Ishikawa (cell line): ENCODE measurements around the gene KIF13A.

Source experiments
- CEBPB ChIP-seq: IDR thresholded peaks from 2 replicates; pipeline ENCODE4 v1.6.1; 2012
- CREB1 ChIP-seq: IDR thresholded peaks from 2 replicates; pipeline ENCODE4 v1.6.1; 2012; ENCODE audit warnings: low read depth
- EGR1 ChIP-seq: IDR thresholded peaks from 2 replicates; pipeline ENCODE4 v1.6.1; 2012
- EP300 ChIP-seq: IDR thresholded peaks from 2 replicates; pipeline ENCODE4 v1.6.1; 2012; ENCODE audit warnings: borderline replicate concordance
- FOXM1 ChIP-seq: IDR thresholded peaks from 2 replicates; pipeline ENCODE4 v1.6.1; 2012; ENCODE audit warnings: low read depth, borderline replicate concordance
- NFIC ChIP-seq: IDR thresholded peaks from 2 replicates; pipeline ENCODE4 v1.6.1; 2012
- RAD21 ChIP-seq: IDR thresholded peaks from 2 replicates; pipeline ENCODE4 v1.6.1; 2012; ENCODE audit warnings: low read depth
- TAF1 ChIP-seq: IDR thresholded peaks from 2 replicates; pipeline ENCODE4 v1.6.1; 2012; ENCODE audit warnings: low read depth, mild to moderate bottlenecking
- TCF12 ChIP-seq: IDR thresholded peaks from 2 replicates; pipeline ENCODE4 v1.6.1; 2012; ENCODE audit warnings: low read depth
- TEAD4 ChIP-seq: IDR thresholded peaks from 2 replicates; pipeline ENCODE4 v1.6.1; 2012
- YY1 ChIP-seq: IDR thresholded peaks from 2 replicates; pipeline ENCODE4 v1.6.1; 2012; ENCODE audit warnings: low read depth
- ZBTB7A ChIP-seq: IDR thresholded peaks from 2 replicates; pipeline ENCODE4 v1.6.1; 2012; ENCODE audit warnings: low read depth
- TF ChIP-seq, protein P1 (sequence below): IDR thresholded peaks from 2 replicates; pipeline ENCODE4 v1.6.1; 2012
- TF ChIP-seq, protein P2 (sequence below): IDR thresholded peaks from 2 replicates; pipeline ENCODE4 v1.6.1; 2012; ENCODE audit warnings: low read depth, mild to moderate bottlenecking
- TF ChIP-seq, protein P3 (sequence below): IDR thresholded peaks from 2 replicates; pipeline ENCODE4 v1.6.1; 2012

KIF13A gene

DNA sequence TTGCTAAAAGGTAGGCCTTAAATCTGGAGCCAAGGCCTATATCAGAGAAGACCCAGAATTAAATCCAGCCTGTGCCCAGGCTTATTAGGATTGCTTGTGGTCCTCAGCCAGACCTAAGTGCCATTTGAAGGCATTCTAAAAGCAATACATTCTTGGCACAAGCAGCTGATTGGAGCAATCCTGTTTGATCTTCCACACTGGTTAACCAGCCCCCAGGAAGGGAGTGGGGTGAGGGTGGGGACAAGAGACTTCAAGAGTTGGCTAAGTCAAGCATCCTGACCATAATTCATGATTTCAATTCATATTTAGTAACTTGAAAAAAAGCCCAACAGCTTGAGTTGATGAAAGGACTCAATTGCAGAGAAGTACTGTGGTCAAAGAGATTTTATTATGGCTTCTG, 128.9 kb downstream of the KIF13A start:
- TF ChIP-seq EGR1 = no peak
- TF ChIP-seq, protein P1, sequence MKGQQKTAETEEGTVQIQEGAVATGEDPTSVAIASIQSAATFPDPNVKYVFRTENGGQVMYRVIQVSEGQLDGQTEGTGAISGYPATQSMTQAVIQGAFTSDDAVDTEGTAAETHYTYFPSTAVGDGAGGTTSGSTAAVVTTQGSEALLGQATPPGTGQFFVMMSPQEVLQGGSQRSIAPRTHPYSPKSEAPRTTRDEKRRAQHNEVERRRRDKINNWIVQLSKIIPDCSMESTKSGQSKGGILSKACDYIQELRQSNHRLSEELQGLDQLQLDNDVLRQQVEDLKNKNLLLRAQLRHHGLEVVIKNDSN = no peak

DNA sequence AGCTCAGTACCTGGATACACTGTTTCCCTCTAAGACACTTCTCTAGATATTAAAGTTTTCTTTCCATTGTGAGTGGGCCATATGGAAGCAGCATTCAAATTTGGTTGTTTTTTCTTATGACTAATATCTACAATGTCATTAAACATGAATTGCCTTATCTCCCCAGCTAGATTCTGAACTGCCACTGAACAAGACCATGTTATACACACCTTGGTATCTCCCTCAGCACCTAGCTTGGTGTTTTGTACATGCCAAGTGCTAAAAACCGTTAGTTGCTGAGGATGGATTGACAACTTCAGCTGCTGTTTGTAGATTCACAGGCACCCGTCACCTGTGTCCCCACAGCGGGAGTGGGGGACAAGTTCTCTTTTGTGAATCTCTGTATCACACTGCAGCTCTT, 131.1 kb downstream of the KIF13A start:
- TF ChIP-seq ZBTB7A = no peak
- TF ChIP-seq, protein P2, sequence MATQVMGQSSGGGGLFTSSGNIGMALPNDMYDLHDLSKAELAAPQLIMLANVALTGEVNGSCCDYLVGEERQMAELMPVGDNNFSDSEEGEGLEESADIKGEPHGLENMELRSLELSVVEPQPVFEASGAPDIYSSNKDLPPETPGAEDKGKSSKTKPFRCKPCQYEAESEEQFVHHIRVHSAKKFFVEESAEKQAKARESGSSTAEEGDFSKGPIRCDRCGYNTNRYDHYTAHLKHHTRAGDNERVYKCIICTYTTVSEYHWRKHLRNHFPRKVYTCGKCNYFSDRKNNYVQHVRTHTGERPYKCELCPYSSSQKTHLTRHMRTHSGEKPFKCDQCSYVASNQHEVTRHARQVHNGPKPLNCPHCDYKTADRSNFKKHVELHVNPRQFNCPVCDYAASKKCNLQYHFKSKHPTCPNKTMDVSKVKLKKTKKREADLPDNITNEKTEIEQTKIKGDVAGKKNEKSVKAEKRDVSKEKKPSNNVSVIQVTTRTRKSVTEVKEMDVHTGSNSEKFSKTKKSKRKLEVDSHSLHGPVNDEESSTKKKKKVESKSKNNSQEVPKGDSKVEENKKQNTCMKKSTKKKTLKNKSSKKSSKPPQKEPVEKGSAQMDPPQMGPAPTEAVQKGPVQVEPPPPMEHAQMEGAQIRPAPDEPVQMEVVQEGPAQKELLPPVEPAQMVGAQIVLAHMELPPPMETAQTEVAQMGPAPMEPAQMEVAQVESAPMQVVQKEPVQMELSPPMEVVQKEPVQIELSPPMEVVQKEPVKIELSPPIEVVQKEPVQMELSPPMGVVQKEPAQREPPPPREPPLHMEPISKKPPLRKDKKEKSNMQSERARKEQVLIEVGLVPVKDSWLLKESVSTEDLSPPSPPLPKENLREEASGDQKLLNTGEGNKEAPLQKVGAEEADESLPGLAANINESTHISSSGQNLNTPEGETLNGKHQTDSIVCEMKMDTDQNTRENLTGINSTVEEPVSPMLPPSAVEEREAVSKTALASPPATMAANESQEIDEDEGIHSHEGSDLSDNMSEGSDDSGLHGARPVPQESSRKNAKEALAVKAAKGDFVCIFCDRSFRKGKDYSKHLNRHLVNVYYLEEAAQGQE = no peak
- no peak for TF ChIP-seq CEBPB
- TF ChIP-seq, protein P1 = no peak
- TF ChIP-seq, protein P3, sequence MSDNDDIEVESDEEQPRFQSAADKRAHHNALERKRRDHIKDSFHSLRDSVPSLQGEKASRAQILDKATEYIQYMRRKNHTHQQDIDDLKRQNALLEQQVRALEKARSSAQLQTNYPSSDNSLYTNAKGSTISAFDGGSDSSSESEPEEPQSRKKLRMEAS = no peak
- no peak for TF ChIP-seq TAF1
- no peak for TF ChIP-seq FOXM1
- no peak for TF ChIP-seq NFIC
- no peak for TF ChIP-seq RAD21
- TF ChIP-seq YY1 = no peak

DNA sequence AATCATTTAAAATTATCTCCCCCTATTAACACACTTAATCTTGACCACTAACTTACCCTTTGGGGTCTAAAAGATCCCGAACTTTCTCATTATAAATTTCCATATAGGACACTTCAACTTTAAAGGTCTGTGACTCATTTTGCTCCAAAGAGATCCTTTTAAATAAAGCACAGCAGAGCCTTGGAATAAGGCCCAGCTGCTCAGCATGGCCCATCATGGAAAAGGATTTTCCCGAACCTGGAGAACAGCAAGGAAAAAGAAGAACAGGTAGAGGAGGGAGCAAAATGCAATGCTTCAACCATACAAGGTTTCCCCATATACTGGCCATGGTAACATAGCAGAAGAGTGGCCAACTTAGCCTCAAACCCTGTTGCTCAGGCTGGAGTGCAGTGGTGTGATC, 132.1 kb downstream of the KIF13A start:
- no peak for TF ChIP-seq ZBTB7A

DNA sequence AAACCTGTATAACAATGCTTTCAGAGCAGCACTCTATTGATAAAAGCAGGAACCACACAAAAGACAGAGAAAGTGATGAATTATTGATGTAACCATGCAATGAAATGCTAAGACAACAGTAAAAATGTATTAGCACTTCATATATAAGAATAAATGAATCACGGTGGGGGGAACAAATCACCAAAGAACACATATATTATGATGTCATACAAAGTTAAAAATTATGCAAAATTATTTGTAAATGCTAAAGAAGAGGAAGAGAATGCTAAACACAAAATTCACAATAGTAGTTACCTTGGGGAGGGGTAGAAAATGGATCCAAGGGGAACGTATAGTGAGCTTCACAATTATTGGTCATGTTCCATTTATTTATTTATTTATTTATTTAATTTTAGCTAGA, 133.9 kb downstream of the KIF13A start:
- TF ChIP-seq FOXM1 (no peak), TAF1 (no peak), EP300 (no peak), EGR1 (no peak), TEAD4 (no peak), TCF12 (no peak)
- TF ChIP-seq, protein P2 = no peak
- TF ChIP-seq, protein P1 = no peak

DNA sequence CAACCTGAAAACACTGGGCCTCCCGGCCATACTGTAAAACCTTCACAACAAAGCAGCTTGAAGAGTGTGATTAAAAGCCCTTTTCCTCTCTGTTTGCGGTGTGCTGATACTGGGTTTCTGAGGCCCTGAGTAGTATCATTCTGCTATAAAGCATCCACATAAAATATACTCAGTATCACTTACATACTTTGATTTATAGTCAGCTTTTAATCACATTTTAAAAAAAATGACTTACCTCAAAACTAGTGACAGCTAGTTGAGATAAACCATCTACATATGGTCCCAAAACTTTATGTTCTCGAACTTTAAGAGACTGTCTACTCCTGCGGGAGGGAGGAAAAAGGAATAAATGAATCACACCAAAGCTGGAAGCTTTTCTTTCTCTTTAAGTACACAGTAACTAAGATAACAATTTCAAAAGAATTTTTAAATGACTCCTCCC, 135.7 kb downstream of the KIF13A start:
- TF ChIP-seq, protein P1 = no peak
- TF ChIP-seq CREB1 = no peak
- no peak for TF ChIP-seq FOXM1

DNA sequence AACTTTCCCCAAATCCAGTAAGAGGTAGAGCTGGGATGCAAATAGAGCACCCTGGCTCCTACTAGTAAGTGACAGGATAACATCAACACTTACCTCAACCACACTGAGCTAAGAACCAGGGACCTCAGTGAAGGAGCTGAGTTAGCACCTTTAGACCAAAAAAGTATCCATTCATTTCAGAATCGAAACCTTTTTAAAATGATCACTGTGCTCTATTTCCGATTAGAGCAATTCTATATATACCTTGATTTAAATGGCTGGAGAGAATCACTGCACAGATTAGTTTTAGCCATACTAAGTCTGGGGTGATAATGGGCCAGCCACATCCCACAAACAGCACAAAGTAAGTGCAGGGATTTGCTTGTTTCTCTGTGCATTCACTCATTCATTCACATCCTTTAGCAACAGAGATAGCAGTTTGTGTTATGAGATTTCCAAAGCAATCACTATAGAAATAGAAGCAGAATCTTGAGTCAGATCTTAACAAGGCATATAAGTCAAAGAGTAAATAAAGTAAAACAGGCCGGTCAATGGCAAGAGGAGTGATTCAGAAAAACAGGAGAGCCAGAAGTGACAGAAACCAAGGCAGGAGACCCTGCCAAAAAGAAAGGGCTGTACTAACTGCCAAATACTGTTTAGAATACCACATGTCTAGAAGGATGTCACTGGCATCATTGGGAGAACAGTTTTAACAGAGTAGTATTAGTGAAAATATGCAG, 136.3 kb downstream of the KIF13A start:
- no peak for TF ChIP-seq TEAD4
- TF ChIP-seq, protein P1 = no peak
- no peak for TF ChIP-seq CEBPB
- no peak for TF ChIP-seq NFIC
- TF ChIP-seq, protein P3 = no peak
- no peak for TF ChIP-seq EGR1
- TF ChIP-seq TCF12 = no peak
- TF ChIP-seq TAF1 = no peak
- TF ChIP-seq YY1 = no peak
- TF ChIP-seq CREB1 = no peak
- TF ChIP-seq ZBTB7A = no peak
- TF ChIP-seq RAD21 = no peak
- TF ChIP-seq, protein P2 = no peak
- TF ChIP-seq FOXM1 = no peak
- TF ChIP-seq EP300 = no peak
